ENCODE measurements around the gene UGT1A10.

The UGT1A10 gene

DNA sequence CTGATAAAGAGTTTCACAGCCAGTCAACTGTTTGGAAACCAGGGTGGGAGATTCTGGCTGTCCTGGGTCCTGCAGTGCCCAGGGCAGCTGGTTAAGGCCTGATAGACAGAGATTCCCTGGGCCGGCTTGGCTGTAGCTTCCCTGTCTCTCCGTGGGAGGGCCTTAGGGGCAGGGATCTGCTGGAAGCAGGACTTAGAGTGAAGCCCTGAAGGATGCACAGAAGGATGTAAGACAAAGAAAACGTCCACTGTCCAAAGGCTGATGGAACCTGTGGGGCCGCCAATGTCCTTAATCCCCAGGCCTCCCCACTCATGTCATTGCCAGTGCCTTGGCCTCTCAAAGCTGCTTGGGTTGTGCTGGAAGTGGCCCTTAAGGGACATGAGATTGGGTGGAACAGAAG, 174.8 kb downstream of the UGT1A10 start:
- no peak for DNase-seq

DNA sequence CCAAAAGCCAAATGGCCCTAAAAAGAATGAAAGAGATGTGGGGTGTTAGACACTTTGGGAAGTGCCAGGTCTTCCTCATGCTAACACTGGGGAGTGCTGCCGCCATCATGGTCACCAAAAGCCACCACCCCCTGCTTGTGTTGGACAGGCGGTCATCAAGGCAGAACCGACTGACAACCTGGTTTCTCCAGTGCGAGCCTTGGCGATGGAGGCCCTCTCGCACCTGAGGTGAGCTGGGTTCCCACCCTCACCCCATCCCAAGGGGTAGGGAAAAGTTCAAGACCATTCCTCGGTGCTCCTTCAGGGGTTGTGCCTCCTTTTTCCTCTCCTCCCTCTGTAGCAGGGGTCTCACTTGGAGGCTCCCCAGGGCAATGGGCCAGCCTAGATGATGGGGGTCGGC, 175.5 kb downstream of the UGT1A10 start:
- DNase-seq = no peak

DNA sequence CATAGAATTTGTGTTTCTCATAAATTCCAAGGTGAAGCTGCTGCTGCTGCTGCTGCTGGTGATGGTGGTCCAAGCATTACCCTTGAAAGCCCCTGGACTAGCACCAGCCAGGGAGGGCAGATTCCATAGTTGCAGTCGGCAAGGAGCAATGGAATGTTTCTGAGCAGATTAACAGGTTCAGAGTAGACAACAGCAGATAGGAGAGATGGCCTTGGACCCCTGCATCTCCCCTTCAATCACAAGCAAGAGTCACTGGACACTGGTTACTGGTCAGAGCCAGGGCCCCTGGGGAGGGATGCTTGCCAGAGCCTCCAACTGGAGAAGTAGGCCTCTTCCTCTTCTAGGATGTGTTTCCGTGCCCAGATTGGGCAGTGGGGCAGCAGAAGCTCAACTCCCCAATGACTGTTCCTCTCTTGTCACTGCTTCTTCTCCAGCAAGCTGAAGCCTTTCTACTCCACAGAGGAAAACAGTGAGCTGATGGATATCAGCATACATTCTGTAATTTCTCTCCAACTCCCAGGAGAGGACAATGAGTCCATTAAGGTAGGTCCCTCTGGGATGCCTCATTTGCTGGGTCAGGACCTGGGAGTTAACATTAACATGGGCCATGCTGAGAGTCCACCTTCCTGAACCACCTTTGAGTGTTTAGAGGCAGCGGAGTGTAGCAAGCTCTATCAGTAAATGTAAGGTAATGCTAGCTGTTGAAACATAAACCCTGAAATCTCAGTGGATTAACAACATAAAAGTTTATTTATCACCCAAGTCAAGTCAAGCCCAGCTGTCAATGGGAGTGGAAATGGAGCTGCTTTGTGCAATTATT, 177.2 kb downstream of the UGT1A10 start:
- DNase-seq = no peak

DNA sequence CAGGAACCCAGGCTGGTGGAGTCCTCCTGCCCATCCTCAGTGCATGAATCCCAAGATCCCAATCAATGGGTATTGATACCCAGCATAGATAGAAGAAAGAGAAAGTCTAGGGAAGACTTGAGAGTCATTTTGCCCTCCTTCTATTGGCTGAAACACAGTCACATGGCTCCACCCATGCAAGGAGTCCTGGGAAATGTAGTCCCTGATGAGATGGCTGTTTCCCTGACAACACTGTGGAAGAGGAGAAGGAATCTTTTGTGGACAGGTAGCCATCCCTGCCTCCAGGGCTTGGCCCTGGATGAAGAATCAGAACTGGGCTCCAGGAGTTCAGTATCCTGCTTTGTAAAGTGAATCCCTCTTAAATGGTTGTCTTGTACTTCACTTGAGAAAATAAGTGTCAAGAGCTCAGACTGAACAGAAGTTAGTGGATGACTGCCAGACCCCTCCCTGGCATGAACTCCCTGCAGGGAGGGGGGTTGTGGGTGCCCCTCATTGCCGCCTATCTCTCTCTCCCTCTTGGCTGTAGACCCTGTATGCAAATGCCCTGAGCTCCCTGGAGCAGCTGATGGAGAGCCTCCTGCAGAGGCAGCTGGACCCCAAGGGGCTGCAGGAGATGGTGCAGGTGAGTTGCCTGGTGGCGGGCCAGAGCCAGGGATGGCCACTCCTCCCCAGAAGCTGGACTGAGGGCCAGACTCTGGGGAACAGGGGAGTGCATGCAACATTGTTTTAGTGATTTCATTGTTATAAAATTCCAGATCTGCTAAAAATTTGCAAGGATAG, 178.0 kb downstream of the UGT1A10 start:
- DNase-seq = no peak

DNA sequence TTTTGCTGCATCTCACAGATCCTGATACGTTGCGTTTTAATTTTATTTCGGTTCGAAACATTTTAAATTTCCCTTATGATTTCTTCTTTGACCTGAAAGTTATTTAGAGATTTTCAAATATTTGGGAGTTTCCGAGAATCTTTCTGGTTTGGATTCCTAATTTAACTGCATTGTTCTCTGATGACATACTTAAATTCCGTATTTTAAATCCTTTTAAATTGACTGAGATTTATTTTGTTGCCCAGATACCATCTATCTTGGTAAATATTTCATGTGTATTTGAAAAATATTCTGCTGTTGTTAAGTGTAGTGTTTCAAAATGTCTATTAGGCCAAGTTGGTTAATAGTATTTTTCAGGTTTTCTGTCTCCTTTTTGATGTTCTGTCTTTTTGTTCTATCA, 179.6 kb downstream of the UGT1A10 start:
- no peak for DNase-seq

DNA sequence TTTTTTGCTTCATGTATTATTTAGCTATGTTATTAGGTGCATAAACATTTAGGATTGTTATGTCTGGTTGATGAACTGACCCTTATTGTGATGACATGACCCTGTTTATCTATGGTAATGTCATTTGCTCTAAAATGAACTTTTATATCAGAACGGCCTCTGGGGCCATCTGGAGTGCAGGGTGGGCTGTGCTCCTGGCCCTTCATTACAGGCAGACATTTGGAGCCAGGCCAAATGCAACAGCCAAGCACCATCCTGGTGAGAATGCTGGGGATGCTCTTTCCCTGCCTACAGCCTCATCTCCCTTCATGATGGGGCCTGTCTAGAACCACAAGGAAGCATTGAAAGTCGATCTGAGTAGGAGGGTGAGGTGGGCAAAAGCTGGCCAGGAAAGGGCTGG, 180.1 kb downstream of the UGT1A10 start:
- DNase-seq = no peak

DNA sequence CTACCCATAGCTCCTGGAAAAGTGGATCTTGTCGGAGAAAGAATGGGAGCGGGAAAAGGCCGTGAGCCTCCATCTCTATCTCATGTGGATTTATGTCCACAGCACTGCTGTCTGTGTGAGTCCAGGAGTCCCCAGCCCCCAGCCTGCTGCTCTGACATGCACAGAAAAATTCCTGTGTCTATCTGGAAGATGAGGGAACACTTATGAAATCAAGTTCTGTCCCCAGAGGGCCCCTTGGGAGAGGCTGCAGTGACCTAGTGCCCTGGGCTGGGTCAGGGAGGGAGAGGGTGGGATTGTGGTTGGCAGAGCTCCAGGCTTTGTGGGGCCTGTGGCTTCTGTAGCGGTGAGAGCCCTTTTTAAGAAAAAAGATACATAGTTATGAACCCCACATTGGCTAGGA, 180.5 kb downstream of the UGT1A10 start:
- DNase-seq = no peak

DNA sequence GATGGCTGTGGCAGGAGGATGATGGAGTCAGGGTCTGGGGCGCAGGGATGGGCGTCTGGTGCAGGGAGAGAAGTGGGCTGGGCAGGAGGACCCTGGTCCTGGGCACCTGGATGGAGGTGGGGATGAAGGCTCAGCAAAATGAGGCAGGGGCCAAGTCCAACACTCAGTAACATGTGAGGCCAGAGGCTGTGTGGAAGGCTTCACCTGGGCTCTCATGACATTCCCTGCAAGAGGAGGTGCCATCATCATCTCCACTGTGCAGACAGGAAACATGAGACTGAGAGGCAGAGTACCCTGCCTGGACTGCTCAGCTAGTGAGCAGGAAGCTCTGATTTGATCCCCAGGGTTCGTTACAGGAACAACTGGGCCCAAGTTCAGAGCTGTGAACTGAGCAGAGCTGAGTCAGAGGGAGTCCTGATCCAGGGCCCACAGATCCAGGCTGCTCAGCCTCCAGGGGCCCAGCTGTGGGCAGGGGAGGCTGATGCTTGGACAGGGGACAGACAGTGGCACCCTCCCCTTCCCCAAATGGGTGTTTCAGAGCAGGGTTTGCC, 181.2 kb downstream of the UGT1A10 start:
- DNase-seq = no peak

DNA sequence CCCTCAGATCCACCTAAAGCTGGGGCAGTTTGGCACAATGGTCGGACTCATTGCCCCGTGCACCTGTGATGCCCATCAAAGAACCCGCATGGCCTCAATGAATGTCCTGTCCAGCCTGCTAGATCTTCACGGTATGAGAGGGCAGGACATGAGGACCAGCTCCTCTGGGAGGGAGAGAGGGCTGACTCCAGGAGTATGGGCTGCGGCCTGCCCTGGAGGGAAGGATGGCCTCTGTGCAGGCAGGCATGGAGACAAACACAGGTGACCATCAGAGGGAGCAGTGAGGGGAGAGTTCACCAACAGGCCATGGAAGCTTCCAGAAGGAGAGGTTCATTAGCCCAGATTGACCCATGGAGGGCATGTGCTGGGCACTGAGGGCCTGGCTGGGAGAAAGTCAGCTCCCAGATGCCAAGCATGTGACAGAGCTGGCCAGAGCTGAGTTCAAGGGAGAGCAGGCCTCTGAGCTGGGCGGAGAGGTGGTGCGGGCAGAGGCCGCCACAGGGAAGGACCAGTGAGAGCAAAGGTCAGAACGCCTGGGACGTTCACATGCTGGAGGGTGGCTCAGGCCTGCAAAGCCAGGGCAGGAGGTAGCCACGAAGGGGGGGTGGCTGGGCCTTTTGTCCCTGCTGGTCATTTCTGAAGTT, 181.9 kb downstream of the UGT1A10 start:
- no peak for DNase-seq

DNA sequence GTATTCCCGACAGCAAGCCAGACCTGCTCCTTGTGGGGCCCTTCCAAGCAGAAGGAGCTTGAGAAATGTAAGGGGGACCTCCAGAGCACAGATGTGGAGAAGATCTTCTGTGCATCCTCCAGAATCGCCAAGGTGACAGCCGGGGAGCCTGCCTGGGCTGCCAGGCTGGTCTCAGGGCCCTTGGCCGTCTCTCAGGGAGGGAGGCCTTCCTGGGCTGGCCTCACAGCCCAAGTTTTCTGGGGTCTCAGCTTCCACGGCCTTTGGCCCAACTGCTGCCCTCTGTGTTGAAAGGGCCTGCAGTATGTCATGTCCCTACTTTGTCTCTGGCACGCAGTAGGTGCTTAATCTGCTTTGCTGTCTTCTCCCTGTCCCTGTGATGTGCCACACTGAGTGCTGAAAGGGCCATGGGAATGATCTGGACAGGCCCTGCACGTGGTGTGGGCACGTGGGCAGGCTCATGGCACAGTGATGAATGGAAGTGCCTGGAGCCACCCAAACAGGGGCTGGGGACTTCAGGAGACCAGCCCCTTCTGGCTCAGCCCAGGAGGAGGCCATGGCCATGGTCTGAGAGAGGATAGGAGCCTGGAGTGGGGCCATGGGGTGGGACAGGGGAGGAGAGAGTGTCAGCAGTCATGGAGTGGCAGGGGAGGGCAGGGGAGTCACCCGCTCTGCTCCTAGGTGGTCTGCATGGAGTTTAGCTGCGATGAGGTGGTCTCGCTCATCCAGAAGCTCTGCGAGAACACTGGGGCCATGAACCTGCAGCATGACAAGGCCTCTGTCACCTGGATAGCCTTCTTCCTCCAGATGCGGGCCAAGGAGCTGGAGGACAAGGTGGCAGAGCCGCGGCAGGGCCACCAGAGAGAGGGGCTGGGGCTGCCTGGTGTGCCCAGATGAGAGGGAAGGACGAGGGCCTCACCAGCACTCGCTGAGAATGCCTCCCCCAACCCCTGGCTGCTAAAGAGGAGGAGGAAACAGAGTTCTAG, 182.7 kb downstream of the UGT1A10 start:
- DNase-seq = no peak

DNA sequence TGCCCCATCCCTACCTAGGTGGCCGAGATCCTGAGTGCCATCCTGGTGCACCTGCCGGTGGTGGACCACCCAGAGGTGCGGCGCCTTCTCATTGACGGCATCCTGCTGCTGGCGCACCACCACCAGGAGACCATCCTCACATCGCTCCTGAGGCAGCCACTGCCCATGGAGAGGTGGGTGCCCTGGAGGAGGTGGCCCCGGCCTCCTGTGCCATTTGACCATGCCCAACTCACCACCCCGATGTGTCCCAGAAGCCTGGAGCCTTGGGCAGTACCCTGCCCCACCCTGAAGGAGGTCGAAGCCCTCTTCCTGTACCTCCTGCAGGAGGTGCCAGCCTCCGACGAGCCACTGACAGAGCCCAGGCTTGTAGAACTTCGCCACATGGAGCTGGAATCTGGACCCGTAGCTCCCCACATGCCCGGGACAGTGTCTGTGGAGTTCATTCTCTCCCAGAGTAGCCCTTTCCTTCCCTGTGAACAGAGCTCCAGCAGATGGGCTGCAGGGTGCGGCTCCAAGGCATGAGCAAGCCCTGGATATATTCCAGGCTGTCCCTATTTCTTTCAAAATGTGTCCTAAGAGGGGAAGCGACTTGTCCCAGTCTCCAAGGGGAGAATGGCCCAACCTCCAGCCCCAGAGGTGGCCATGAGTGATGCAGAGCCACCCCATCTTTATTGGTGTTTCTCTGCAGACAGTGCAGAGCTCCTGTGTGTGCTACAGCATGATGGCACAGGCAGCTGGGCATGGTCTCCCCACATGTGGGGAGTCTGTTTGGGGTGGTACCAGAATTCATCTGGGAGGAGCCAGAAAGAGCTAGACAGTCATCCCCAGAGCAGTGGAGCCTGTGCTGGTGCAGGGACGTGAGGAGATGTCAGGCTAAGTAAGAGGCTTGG, 183.9 kb downstream of the UGT1A10 start:
- no peak for DNase-seq

DNA sequence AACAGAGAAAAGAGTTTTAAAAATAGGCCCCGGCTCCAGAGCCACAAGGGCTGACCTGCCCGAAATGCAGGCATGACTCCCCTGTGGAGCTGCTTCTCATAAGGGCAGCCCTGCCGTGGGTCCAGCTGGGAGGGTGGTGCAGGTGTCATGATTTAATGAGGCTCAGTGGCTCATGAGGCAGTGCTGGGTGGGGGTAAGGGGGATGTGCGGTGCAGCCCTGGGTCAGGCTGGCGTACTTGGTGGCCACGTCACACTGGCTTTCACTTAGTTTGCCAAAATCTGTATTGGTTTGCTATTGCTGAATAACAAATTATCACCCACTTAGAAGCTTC, 184.5 kb downstream of the UGT1A10 start:
- DNase-seq = no peak

DNA sequence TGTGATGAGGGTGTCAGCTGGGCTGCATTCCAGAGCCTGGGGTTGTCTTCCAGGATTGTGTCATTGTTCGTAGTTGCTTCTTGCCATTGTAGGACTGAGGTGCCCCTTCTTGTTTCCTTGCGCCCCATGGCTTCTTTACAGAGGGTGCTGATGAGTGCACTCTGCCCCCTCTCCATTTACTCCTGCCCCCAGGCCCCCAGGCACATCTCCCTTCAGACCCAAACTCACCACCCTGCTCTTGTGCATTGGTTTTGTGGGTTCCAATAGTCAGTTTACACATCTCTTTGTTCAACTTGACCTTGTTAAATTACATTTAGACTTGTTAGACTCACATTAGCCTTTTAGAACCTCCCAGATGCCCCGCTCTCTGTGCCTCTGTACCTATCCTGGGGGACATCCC, 184.9 kb downstream of the UGT1A10 start:
- DNase-seq = no peak

DNA sequence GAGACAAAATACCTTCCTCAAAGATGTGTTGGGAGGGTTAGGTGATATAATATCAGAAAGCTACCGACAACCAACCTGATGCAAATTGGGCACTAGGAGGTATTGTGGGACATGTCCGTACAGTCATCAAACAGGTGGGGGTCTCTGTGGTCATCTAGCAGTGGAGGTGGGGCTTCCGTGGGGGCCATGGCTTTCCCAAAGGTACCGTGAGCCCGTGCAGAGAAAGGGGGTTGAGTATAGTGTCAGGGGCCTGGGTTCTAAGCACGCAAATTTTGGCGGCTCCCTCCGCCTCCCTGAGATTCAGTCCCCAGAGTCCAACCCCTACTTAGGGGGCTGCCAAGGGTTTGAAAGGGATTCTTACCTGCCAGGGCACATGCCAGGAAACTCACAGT, 185.5 kb downstream of the UGT1A10 start:
- DNase-seq = no peak

DNA sequence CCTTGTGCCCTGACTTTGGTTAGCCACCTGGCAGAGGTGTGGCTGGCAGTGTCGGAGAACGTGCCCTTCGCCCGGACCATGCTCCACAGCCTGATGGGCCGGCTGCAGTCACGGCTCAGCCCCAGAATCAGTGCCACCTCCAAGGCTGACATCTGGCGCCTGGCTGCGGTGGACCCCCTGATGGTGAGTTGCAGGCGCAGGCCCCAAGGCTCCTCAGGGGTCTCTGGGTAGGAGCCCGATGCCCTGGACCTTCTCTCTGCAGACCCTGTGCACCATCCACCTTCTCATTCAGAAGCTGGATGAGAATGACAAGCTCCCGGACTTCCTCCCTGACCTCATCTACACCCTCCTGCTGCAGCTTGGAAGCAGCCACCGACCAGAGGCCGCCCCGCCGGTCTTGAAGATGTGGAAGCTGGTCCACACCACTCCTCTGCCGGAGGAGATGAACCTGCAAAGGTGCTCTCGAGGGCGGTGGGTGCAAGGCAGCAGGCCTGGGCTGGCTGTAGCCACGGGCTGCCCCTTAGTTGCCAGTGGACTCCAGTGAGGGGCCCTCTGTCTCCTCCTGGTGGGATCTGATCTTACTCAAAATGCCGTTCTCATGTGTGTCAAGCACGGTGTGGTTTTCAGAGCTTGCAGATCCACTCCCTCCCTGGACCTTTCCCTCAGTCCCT, 186.0 kb downstream of the UGT1A10 start:
- DNase-seq = no peak
